Thyroid gland (tissue), 4 donors: ENCODE results near the gene FOXRED1. TPM values are rescaled to one million over a fixed set of nuclear protein-coding genes. Genes with fewer than 3 reads are reported as not detected.

ENCODE experiments used
- DNase-seq, 2 donors: peaks; one replicate each; pipeline ENCODE4 v3.0.0-alpha.2; 2019
- H3K27ac ChIP-seq, 3 donors: fragments of 200-600 bp; sonication (generic); 1 replicate in 2 of 3; 2 replicates in 1 of 3; pipeline ENCODE4 v1.5.1; 2016 to 2019; ENCODE audit warnings: mild to moderate bottlenecking in 1 of 3, moderate library complexity in 1 of 3
- H3K27me3 ChIP-seq: fragments of 200-600 bp; sonication (generic); one replicate; pipeline ENCODE4 v1.5.1; 2019
- H3K36me3 ChIP-seq, 2 donors: fragments of 200-600 bp; sonication (generic); one replicate each; pipeline ENCODE4 v1.5.1; 2016 to 2019
- H3K4me1 ChIP-seq, 2 donors: fragments of 200-600 bp; sonication (generic); one replicate each; pipeline ENCODE4 v1.5.1; 2017 to 2019
- H3K4me3 ChIP-seq, 3 donors: fragments of 200-600 bp; sonication (generic); replicated peaks in 1 of 3; 1 replicate in 2 of 3; 2 replicates in 1 of 3; pipeline ENCODE4 v1.5.1; 2016; ENCODE audit warnings: mild to moderate bottlenecking in 1 of 3
- H3K9me3 ChIP-seq: fragments of 200-600 bp; sonication (generic); one replicate; pipeline ENCODE4 v1.5.1; 2017
- CTCF ChIP-seq, 6 experiments: fragments of 200-600 bp in 3 of 6; fragments of 450-650 bp in 3 of 6; sonication (generic) in 3 of 6; IDR thresholded peaks; one replicate each; pipeline ENCODE4 v1.5.1; 2016 to 2019; ENCODE audit warnings: antibody characterized with exemption in 6 of 6, mild to moderate bottlenecking in 2 of 6, inconsistent platforms in 1 of 6, moderate library complexity in 1 of 6
- POLR2A ChIP-seq, 2 donors: fragments of 450-650 bp; IDR thresholded peaks; one replicate each; pipeline ENCODE4 v1.6.1; 2017; ENCODE audit warnings: antibody characterized with exemption in 2 of 2, mild to moderate bottlenecking in 2 of 2, moderate library complexity in 1 of 2
- WGBS, 2 donors: methylation state at CpG; one replicate each; pipeline ENCODE4 v1.1.5; 2017; 5-methylcytosine and 5-hydroxymethylcytosine counted together
- intact Hi-C: fragments of 100-400 bp; cut with DNase I; formaldehyde crosslinking; loops from one replicate; pipeline ENCODE4 v1.15.1; 2023
- total RNA-seq, 4 donors: library from RNA; depleted of rRNA; stranded (reverse); fragments of >200 nt; gene quantifications; one replicate each; pipeline ENCODE4 v1.2.3, GENCODE V29; 2016

Gene FOXRED1
- total RNA-seq, 4 donors from 2014 or later = 13.3 to 25.8 (median 20.2) TPM

GRCh38 chr11:126257144-126257543 lies 11.8 kb upstream of the FOXRED1 start:
- no peaks in the 10 kb centered on the region for H3K4me1 ChIP-seq
- H3K27ac ChIP-seq = no peak overlapping the region
- intact Hi-C loops = no loop called here
- no peaks in the 10 kb centered on the region for H3K27me3 ChIP-seq
- DNase-seq = no peak
- H3K36me3 ChIP-seq = peaks cover 2 to 17% of the 10 kb centered on the region in 2 donors
- 91% methylated on average over 2 of the region's 2 CpGs for WGBS, 2 donors
- TF ChIP-seq CTCF (IDR thresholded peaks at IDR 0.05) (no peak), POLR2A (IDR thresholded peaks at IDR 0.05) (no peak)
- H3K9me3 ChIP-seq = no peaks in the 10 kb centered on the region
- no peak overlapping the region for H3K4me3 ChIP-seq

GRCh38 chr11:126257764-126258163 lies 11.2 kb upstream of the FOXRED1 start:
- DNase-seq = no peak
- peaks cover 8 to 23% of the 10 kb centered on the region in 2 donors for H3K36me3 ChIP-seq
- WGBS, 2 donors = 88 to 93% methylated on average over 2 of the region's 2 CpGs
- H3K27me3 ChIP-seq = no peaks in the 10 kb centered on the region
- intact Hi-C loops = no loop called here
- H3K4me3 ChIP-seq = no peak overlapping the region
- no peak for TF ChIP-seq CTCF (IDR thresholded peaks at IDR 0.05)
- no peak for TF ChIP-seq POLR2A (IDR thresholded peaks at IDR 0.05)
- H3K9me3 ChIP-seq = no peaks in the 10 kb centered on the region
- H3K27ac ChIP-seq = no peak overlapping the region
- no peaks in the 10 kb centered on the region for H3K4me1 ChIP-seq

- Histone ChIP-seq H3K9me3 (no peaks in the 10 kb centered on the region), H3K4me1 (peaks cover 0 to under 1% of the 10 kb centered on the region in 2 donors), H3K36me3 (peaks cover 52 to 61% of the 10 kb centered on the region in 2 donors), H3K27ac (no peak overlapping the region), H3K4me3 (no peak overlapping the region), H3K27me3 (no peaks in the 10 kb centered on the region)
- intact Hi-C loops = no loop called here
- no peak for DNase-seq
- WGBS, 2 donors = 95 to 98% methylated on average over 6 of the region's 6 CpGs
- no peak for TF ChIP-seq CTCF (IDR thresholded peaks at IDR 0.05)
- TF ChIP-seq POLR2A (IDR thresholded peaks at IDR 0.05) = no peak
Measured at GRCh38 chr11:126262216-126262615, 6.7 kb upstream of the FOXRED1 start.

- WGBS, 2 donors = 89 to 92% methylated on average over 6 of the region's 6 CpGs
- no peak overlapping the region for H3K27ac ChIP-seq
- no peaks in the 10 kb centered on the region for H3K9me3 ChIP-seq
- no peaks in the 10 kb centered on the region for H3K27me3 ChIP-seq
- no peak overlapping the region for H3K4me3 ChIP-seq
- H3K36me3 ChIP-seq = peaks cover 53 to 55% of the 10 kb centered on the region in 2 donors
- H3K4me1 ChIP-seq = peaks cover 0 to 6% of the 10 kb centered on the region in 2 donors
- no peak for TF ChIP-seq POLR2A (IDR thresholded peaks at IDR 0.05)
- no peak for TF ChIP-seq CTCF (IDR thresholded peaks at IDR 0.05)
- no peak for DNase-seq
- intact Hi-C loops = no loop called here
Measured at GRCh38 chr11:126263489-126263888, 5.5 kb upstream of the FOXRED1 start.

- 84 to 92% methylated on average over 8 of the region's 8 CpGs for WGBS, 2 donors
- no peak for TF ChIP-seq CTCF (IDR thresholded peaks at IDR 0.05)
- no peak for TF ChIP-seq POLR2A (IDR thresholded peaks at IDR 0.05)
- peaks cover 8 to 11% of the 10 kb centered on the region in 2 donors for H3K4me1 ChIP-seq
- intact Hi-C loops = loop anchor here (5.0 kb wide), 1 partner anchor 54 kb away; the partner anchor contains the start of genes FAM118B and RPUSD4
- no peaks in the 10 kb centered on the region for H3K27me3 ChIP-seq
- H3K27ac ChIP-seq = no peak overlapping the region
- peaks cover 53 to 55% of the 10 kb centered on the region in 2 donors for H3K36me3 ChIP-seq
- H3K4me3 ChIP-seq = no peak overlapping the region
- H3K9me3 ChIP-seq = no peaks in the 10 kb centered on the region
- DNase-seq = no peak
Measured at GRCh38 chr11:126265811-126266210, 3.1 kb upstream of the FOXRED1 start.
